Natural killer cell (primary cell): ENCODE data around the gene UGDH. TPM values are rescaled to one million over a fixed set of nuclear protein-coding genes. Genes with fewer than 3 reads are reported as not detected.

Source experiments
- ATAC-seq, 3 donors: fragments of 150-1000 bp in 2 of 3; fragments of 200-7000 bp in 1 of 3; cut with Tn5 transposase; 1 replicate in 1 of 3; 2 replicates in 2 of 3; pipeline ENCODE4 v1.10.0; 2021; ENCODE audit warnings: mild to moderate bottlenecking in 2 of 3, moderate library complexity in 2 of 3
- DNase-seq, 2 donors: peaks; one replicate each; pipeline versions ENCODE4 v3.0.0 to v3.0.0-alpha.2; 2013 to 2021; ENCODE audit warnings: mixed read lengths in 1 of 2
- H3K27ac ChIP-seq: one replicate; pipeline ENCODE4 v1.5.1; 2013; ENCODE audit warnings: mild to moderate bottlenecking, low read length
- H3K27me3 ChIP-seq: one replicate; pipeline ENCODE4 v1.6.1; 2013; ENCODE audit warnings: low read length; ENCODE audit not compliant: control insufficient read depth, insufficient read depth
- H3K36me3 ChIP-seq: one replicate; pipeline ENCODE4 v1.6.1; 2013; ENCODE audit warnings: low read length; ENCODE audit not compliant: control insufficient read depth, insufficient read depth
- H3K4me1 ChIP-seq: one replicate; pipeline ENCODE4 v1.6.1; 2013; ENCODE audit warnings: low read length; ENCODE audit not compliant: control insufficient read depth, insufficient read depth
- H3K4me3 ChIP-seq: one replicate; pipeline ENCODE4 v1.5.1; 2013; ENCODE audit warnings: low read length
- H3K9me3 ChIP-seq: one replicate; pipeline ENCODE4 v1.6.1; 2013; ENCODE audit warnings: low read length; ENCODE audit not compliant: control insufficient read depth, insufficient read depth
- H3K27ac Mint-ChIP-seq, 2 donors: one replicate each; pipeline ENCODE4 v1.8.0; 2022; ENCODE audit warnings: mild to moderate bottlenecking in 2 of 2, mixed read lengths in 2 of 2, moderate library complexity in 1 of 2
- H3K27me3 Mint-ChIP-seq, 2 donors: one replicate each; pipeline ENCODE4 v1.8.0; 2022; ENCODE audit warnings: low read depth in 2 of 2, mixed read lengths in 2 of 2
- H3K36me3 Mint-ChIP-seq: one replicate; pipeline ENCODE4 v1.8.0; 2022; ENCODE audit warnings: mixed read lengths
- H3K4me1 Mint-ChIP-seq, 2 donors: one replicate each; pipeline ENCODE4 v1.8.0; 2022; ENCODE audit warnings: mixed read lengths in 2 of 2
- H3K4me3 Mint-ChIP-seq: one replicate; pipeline ENCODE4 v1.8.0; 2022; ENCODE audit warnings: mild to moderate bottlenecking, moderate library complexity, mixed read lengths
- H3K9me3 Mint-ChIP-seq, 2 donors: one replicate each; pipeline ENCODE4 v1.8.0; 2022; ENCODE audit warnings: mixed read lengths in 2 of 2
- WGBS: methylation state at CpG from one replicate; pipeline ENCODE4 v1.1.7; 2013; ENCODE audit warnings: missing lambda C conversion rate; ENCODE audit not compliant: insufficient coverage; 5-methylcytosine and 5-hydroxymethylcytosine counted together
- intact Hi-C: fragments of 100-400 bp; cut with micrococcal nuclease; formaldehyde crosslinking; loops from one replicate; pipeline ENCODE4 v1.14.2; 2022
- total RNA-seq, 4 donors: library from RNA; stranded (reverse); fragments of 120-200 nt in 1 of 4; gene quantifications; one replicate each; pipeline versions ENCODE4 v1.2.3 to v1.2.4, GENCODE V29; 2013 to 2022
- TF ChIP-seq, protein P1 (sequence below): fragments of 200-600 bp; IDR thresholded peaks from one replicate; pipeline ENCODE4 v1.8.0; 2022; ENCODE audit warnings: antibody characterized with exemption

The UGDH gene
- total RNA-seq, 3 donors from 2014 or later (not counting 1 experiment from before 2014, with no cell fraction given) = 12.2 to 14.8 (median 13.6) TPM

DNA sequence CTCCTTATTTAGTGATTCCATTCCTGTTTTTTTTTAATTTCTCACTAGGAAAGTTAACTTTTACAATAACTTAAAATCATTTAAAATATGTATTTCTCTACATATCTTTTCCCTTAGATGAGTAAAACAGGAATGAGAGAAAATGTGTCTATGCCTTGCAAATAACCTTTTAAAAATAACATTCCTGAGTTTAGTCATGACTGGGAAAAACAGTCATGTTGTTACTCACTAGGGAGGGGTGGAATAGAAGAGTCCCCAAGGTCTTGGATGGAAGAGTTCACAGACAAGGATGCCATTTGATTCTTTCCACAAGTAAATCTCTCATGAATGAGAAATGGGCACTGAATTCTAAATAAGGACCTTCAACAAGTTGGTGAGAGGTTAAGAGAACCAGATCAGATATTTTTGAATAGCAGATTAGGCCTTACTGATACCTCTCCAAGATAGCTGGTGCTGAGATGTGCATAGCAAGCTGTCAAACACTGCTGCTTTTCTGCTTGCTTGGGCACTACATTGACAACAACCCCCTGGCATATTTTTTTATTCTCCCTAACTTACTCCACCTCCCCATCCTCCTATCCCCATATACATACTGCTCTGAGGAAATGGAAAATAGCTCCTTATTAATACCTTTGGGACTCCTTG lies 25.1 kb downstream of the UGDH start:
- Mint-ChIP-seq H3K9me3 (no peaks in the 10 kb centered on the region), H3K4me1 (no peaks in the 10 kb centered on the region), H3K4me3 (no peak overlapping the region), H3K27ac (no peak overlapping the region), H3K36me3 (peaks cover 19% of the 10 kb centered on the region), H3K27me3 (no peaks in the 10 kb centered on the region)
- no peaks in the 10 kb centered on the region for H3K9me3 ChIP-seq
- no peak overlapping the region for H3K4me3 ChIP-seq
- intact Hi-C loops = no loop called here
- TF ChIP-seq, protein P1, sequence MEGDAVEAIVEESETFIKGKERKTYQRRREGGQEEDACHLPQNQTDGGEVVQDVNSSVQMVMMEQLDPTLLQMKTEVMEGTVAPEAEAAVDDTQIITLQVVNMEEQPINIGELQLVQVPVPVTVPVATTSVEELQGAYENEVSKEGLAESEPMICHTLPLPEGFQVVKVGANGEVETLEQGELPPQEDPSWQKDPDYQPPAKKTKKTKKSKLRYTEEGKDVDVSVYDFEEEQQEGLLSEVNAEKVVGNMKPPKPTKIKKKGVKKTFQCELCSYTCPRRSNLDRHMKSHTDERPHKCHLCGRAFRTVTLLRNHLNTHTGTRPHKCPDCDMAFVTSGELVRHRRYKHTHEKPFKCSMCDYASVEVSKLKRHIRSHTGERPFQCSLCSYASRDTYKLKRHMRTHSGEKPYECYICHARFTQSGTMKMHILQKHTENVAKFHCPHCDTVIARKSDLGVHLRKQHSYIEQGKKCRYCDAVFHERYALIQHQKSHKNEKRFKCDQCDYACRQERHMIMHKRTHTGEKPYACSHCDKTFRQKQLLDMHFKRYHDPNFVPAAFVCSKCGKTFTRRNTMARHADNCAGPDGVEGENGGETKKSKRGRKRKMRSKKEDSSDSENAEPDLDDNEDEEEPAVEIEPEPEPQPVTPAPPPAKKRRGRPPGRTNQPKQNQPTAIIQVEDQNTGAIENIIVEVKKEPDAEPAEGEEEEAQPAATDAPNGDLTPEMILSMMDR = no peak
- no peak overlapping the region for H3K27ac ChIP-seq
- ATAC-seq (no peak), DNase-seq (no peak)
- H3K27me3 ChIP-seq = no peaks in the 10 kb centered on the region
- H3K36me3 ChIP-seq = peaks cover 50% of the 10 kb centered on the region
- H3K4me1 ChIP-seq = no peaks in the 10 kb centered on the region

DNA sequence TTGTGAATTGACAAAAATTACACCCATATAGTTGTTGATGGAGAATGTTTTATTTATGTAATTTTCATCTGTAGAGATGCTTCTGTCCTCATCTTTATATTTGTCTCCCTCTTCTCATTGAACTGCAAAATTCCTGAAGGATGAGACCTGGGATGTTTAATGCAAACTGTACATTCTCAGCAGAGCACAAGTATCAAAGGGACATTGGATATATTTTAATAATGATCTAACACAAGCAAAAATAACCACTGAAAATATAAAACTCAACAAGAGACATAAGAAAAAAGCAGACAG lies 28.6 kb downstream of the UGDH start:
- Histone ChIP-seq H3K27me3 (no peaks in the 10 kb centered on the region), H3K27ac (no peak overlapping the region), H3K4me1 (no peaks in the 10 kb centered on the region), H3K4me3 (no peak overlapping the region), H3K9me3 (no peaks in the 10 kb centered on the region), H3K36me3 (peaks cover 24% of the 10 kb centered on the region)
- Mint-ChIP-seq H3K36me3 (peaks cover 6% of the 10 kb centered on the region), H3K4me3 (no peak overlapping the region), H3K4me1 (no peaks in the 10 kb centered on the region), H3K9me3 (no peaks in the 10 kb centered on the region), H3K27ac (no peak overlapping the region), H3K27me3 (no peaks in the 10 kb centered on the region)
- TF ChIP-seq, protein P1 = no peak
- DNase-seq = no peak
- no peak for ATAC-seq
- intact Hi-C loops = no loop called here

DNA sequence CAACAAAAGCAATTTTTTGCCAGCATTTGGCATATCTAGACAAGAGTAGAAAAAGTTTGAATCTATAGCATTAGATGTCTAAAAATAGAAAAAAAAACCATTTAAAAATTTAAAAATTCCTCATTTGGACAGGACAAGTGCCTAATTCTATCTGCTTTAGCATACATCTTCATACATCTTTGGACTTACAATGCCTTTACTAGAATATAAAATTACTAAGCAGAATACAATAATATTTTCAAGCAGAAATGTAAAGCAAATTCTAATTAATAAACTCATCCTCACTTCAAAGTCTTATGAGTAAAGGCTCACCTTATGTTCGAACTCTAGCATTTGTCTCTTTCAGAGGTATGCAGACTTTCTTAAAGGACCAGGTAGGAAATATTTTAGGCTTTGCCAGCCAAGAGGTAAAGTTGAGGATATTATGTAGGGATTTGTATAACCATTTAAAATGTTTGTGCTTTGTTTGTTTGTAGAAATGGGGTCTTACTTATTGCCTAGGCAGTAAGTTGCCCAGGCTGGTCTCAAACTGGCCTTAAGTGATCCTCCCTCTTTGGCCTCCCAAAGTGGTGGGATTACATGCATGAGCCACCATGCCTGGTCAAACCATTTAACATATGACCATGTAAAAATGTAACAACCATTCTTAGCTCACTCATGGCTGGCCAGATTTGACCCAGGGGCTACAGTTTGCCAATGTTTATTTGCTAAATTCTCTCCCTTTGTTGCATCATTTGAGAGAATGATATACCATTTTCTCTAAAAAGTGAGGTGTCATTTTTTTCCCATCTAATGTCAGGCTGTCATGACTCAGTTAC lies 29.1 kb downstream of the UGDH start:
- H3K27me3 Mint-ChIP-seq = no peaks in the 10 kb centered on the region
- no peak for ATAC-seq
- no peaks in the 10 kb centered on the region for H3K27me3 ChIP-seq
- H3K36me3 Mint-ChIP-seq = peaks cover 6% of the 10 kb centered on the region
- no peaks in the 10 kb centered on the region for H3K4me1 ChIP-seq
- peaks cover 19% of the 10 kb centered on the region for H3K36me3 ChIP-seq
- H3K9me3 ChIP-seq = no peaks in the 10 kb centered on the region
- no peak overlapping the region for H3K27ac ChIP-seq
- no peak overlapping the region for H3K4me3 ChIP-seq
- intact Hi-C loops = no loop called here
- no peaks in the 10 kb centered on the region for H3K4me1 Mint-ChIP-seq
- TF ChIP-seq, protein P1 = no peak
- WGBS = 100% methylated on average over 1 of the region's 1 CpG
- H3K9me3 Mint-ChIP-seq = no peaks in the 10 kb centered on the region
- no peak for DNase-seq
- no peak overlapping the region for H3K4me3 Mint-ChIP-seq
- H3K27ac Mint-ChIP-seq = no peak overlapping the region
